A673 (cell line): ENCODE data around the gene GALNT7.

ENCODE experiments used
- EZH2 ChIP-seq: fragments of 200-600 bp; sonication (generic); IDR thresholded peaks from 2 replicates; pipeline ENCODE4 v1.6.1; 2017; ENCODE audit warnings: borderline replicate concordance, low read depth, mild to moderate bottlenecking, mixed read lengths, antibody characterized with exemption, low read length; ENCODE audit not compliant: poor library complexity, severe bottlenecking
- TF ChIP-seq, protein P1 (sequence below): fragments of 300-800, 200-600 bp; sonication (generic); conservative IDR thresholded peaks from 2 replicates; pipeline ENCODE4 v1.5.1; 2017; ENCODE audit warnings: low read depth, mild to moderate bottlenecking, antibody characterized with exemption, low read length, moderate library complexity, mixed read lengths

DNA sequence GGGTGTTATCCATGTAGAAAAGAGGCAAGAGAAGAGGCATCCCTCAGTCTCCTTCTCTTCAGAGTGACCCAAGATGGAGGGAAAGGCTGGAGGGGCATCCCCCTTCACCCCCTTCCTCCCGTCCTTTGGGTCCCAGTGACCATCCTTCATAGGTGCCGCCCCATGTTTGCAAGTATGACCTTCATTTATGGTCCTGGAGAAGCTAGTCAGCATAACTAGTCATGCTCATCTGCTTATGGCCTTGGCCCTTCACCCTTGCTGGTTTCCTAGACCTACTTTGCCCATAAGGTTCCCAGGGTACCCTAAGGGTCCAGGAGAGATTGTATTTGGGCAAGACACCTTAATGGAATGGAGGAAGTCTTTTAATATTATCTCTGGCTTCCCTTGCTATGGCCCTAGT is 118.9 kb downstream of the GALNT7 start:
- TF ChIP-seq, protein P1, sequence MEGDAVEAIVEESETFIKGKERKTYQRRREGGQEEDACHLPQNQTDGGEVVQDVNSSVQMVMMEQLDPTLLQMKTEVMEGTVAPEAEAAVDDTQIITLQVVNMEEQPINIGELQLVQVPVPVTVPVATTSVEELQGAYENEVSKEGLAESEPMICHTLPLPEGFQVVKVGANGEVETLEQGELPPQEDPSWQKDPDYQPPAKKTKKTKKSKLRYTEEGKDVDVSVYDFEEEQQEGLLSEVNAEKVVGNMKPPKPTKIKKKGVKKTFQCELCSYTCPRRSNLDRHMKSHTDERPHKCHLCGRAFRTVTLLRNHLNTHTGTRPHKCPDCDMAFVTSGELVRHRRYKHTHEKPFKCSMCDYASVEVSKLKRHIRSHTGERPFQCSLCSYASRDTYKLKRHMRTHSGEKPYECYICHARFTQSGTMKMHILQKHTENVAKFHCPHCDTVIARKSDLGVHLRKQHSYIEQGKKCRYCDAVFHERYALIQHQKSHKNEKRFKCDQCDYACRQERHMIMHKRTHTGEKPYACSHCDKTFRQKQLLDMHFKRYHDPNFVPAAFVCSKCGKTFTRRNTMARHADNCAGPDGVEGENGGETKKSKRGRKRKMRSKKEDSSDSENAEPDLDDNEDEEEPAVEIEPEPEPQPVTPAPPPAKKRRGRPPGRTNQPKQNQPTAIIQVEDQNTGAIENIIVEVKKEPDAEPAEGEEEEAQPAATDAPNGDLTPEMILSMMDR = no peak
- TF ChIP-seq EZH2 = no peak
